HCT116 (cell line): ENCODE measurements around the gene LSAMP. TPM values are rescaled to one million over a fixed set of nuclear protein-coding genes. Genes with fewer than 3 reads are reported as not detected.

Source experiments
- ATAC-seq: fragments of 200-7000 bp; cut with Tn5 transposase; 2 replicates; pipeline ENCODE4 v1.9.1; 2020; ENCODE audit warnings: mild to moderate bottlenecking, moderate library complexity
- BruUV-seq: library from RNA; stranded (reverse); fragments of 400-500 nt; replicated peaks from 2 replicates; lab custom pipeline; 2021; lab: Mats Ljungman, UMichigan
- CTCF ChIA-PET: fragments of 300-600 bp; sonication (Branson Sonifier 250); formaldehyde crosslinking; loops from one replicate; lab custom pipeline; 2021; ENCODE audit warnings: antibody characterized with exemption; lab: Charles Lee
- POLR2A ChIA-PET: fragments of 300-600, 350-600 bp; sonication (Branson Sonifier 250); formaldehyde crosslinking; loops from one replicate; lab custom pipeline; 2021; ENCODE audit warnings: antibody characterized with exemption; lab: Charles Lee
- RAD21 ChIA-PET, 2 experiments: fragments of 300-600 bp; sonication (Branson Sonifier 250); formaldehyde crosslinking; loops; one replicate each; lab custom pipeline; 2023; ENCODE audit warnings: low total read pairs in 2 of 2; ENCODE audit not compliant: uncharacterized antibody in 2 of 2, unreplicated experiment in 2 of 2, low non-redundant PET in 1 of 2; lab: Charles Lee
- DNase-seq: peaks from one replicate; pipeline ENCODE4 v3.0.0-alpha.2; 2010; ENCODE audit warnings: low read depth, low spot score
- H2AFZ ChIP-seq: fragments of 200-600 bp; shearing (Covaris generic), sonication (generic); 2 replicates; pipeline ENCODE4 v1.6.1; 2017; ENCODE audit warnings: low read depth, mixed run types, mixed read lengths, antibody characterized with exemption, low read length; ENCODE audit not compliant: poor library complexity, severe bottlenecking
- H3K27ac ChIP-seq: 2 replicates; pipeline ENCODE4 v1.5.1; 2012; ENCODE audit warnings: low read depth, low read length
- H3K27me3 ChIP-seq: fragments of 200-600 bp; sonication (generic); 2 replicates; pipeline ENCODE4 v1.6.1; 2016; ENCODE audit warnings: mixed run types, low read length, mixed read lengths; ENCODE audit not compliant: insufficient read depth
- H3K36me3 ChIP-seq, 2 experiments: fragments of 200-500 bp in 1 of 2; fragments of 200-600 bp in 1 of 2; sonication (Bioruptor generic) in 1 of 2; sonication (generic) in 1 of 2; 2 replicates each; pipeline versions ENCODE4 v1.5.1 to v1.6.1; 2014 to 2016; ENCODE audit warnings: low read length in 2 of 2, inconsistent platforms in 1 of 2, mixed read lengths in 1 of 2, mixed run types in 1 of 2; ENCODE audit not compliant: insufficient read depth in 2 of 2, control insufficient read depth in 1 of 2
- H3K4me1 ChIP-seq, 2 experiments: fragments of 200-600 bp in 1 of 2; sonication (generic) in 1 of 2; 2 replicates each; pipeline versions ENCODE4 v1.5.1 to v1.6.1; 2012 to 2017; ENCODE audit warnings: low read length in 2 of 2, inconsistent platforms in 1 of 2, mild to moderate bottlenecking in 1 of 2, mixed read lengths in 1 of 2, mixed run types in 1 of 2, moderate library complexity in 1 of 2; ENCODE audit not compliant: insufficient read depth in 2 of 2, control insufficient read depth in 1 of 2
- H3K4me2 ChIP-seq: fragments of 200-600 bp; sonication (generic); 2 replicates; pipeline ENCODE4 v1.6.1; 2017; ENCODE audit warnings: mixed run types, low read length, mixed read lengths
- H3K4me3 ChIP-seq, 2 experiments: fragments of 200-600 bp in 1 of 2; sonication (generic) in 1 of 2; replicated peaks in 1 of 2; 2 replicates each; pipeline ENCODE4 v1.5.1; 2011 to 2016; ENCODE audit warnings: low read length in 2 of 2, control low read depth in 1 of 2, low read depth in 1 of 2, mild to moderate bottlenecking in 1 of 2, mixed read lengths in 1 of 2, mixed run types in 1 of 2
- H3K79me2 ChIP-seq: fragments of 200-600 bp; sonication (generic); 2 replicates; pipeline ENCODE4 v1.6.1; 2017; ENCODE audit warnings: mild to moderate bottlenecking, mixed run types, low read length, moderate library complexity, mixed read lengths; ENCODE audit not compliant: insufficient read depth
- H3K9ac ChIP-seq: fragments of 200-600 bp; sonication (generic); 2 replicates; pipeline ENCODE4 v1.6.1; 2016; ENCODE audit warnings: low read length, mixed read lengths
- H3K9me2 ChIP-seq: fragments of 200-600 bp; sonication (generic), shearing (Covaris generic); 2 replicates; pipeline ENCODE4 v1.6.1; 2017; ENCODE audit warnings: mixed run types, mild to moderate bottlenecking, moderate library complexity; ENCODE audit not compliant: insufficient read depth
- H3K9me3 ChIP-seq, 2 experiments: fragments of 200-500 bp in 1 of 2; fragments of 200-600 bp in 1 of 2; sonication (Bioruptor generic) in 1 of 2; sonication (generic) in 1 of 2; 2 replicates each; pipeline ENCODE4 v1.6.1; 2014 to 2017; ENCODE audit warnings: low read length in 2 of 2, mixed read lengths in 2 of 2, inconsistent platforms in 1 of 2, low read depth in 1 of 2, mild to moderate bottlenecking in 1 of 2, mixed run types in 1 of 2, moderate library complexity in 1 of 2; ENCODE audit not compliant: control insufficient read depth in 1 of 2, insufficient read depth in 1 of 2
- H4K20me1 ChIP-seq: fragments of 200-600 bp; sonication (generic), shearing (Covaris generic); 2 replicates; pipeline ENCODE4 v1.6.1; 2017; ENCODE audit warnings: mixed run types, mild to moderate bottlenecking, moderate library complexity; ENCODE audit not compliant: insufficient read depth
- CBX3 ChIP-seq: IDR thresholded peaks from 2 replicates; pipeline ENCODE4 v1.6.1; 2012; ENCODE audit warnings: low read depth
- CEBPB ChIP-seq: IDR thresholded peaks from 2 replicates; pipeline ENCODE4 v1.6.1; 2012; ENCODE audit warnings: low read depth
- EGR1 ChIP-seq: IDR thresholded peaks from 2 replicates; pipeline ENCODE4 v1.6.1; 2012; ENCODE audit warnings: low read depth
- EZH2 ChIP-seq: fragments of 200-600 bp; sonication (generic); IDR thresholded peaks from 2 replicates; pipeline ENCODE4 v1.6.1; 2017; ENCODE audit warnings: antibody characterized with exemption, mixed run types
- FOSL1 ChIP-seq: IDR thresholded peaks from 2 replicates; pipeline ENCODE4 v1.6.1; 2012; ENCODE audit warnings: low read depth
- JUND ChIP-seq: IDR thresholded peaks from 2 replicates; pipeline ENCODE4 v1.6.1; 2012
- POLR2A ChIP-seq: IDR thresholded peaks from 2 replicates; pipeline ENCODE4 v1.7.0; 2011; ENCODE audit warnings: borderline replicate concordance; ENCODE audit not compliant: insufficient read depth, insufficient read length; ENCODE audit errors: extremely low read depth
- RAD21 ChIP-seq: IDR thresholded peaks from 2 replicates; pipeline ENCODE4 v1.6.1; 2012; ENCODE audit warnings: low read depth, mild to moderate bottlenecking
- SP1 ChIP-seq: IDR thresholded peaks from 2 replicates; pipeline ENCODE4 v1.6.1; 2012; ENCODE audit warnings: low read depth
- SRF ChIP-seq: IDR thresholded peaks from 2 replicates; pipeline ENCODE4 v1.6.1; 2012; ENCODE audit warnings: low read depth
- TCF7L2 ChIP-seq: IDR thresholded peaks from 2 replicates; pipeline ENCODE4 v1.7.0; 2011; ENCODE audit warnings: borderline replicate concordance, inconsistent platforms; ENCODE audit not compliant: insufficient read depth, insufficient read length; ENCODE audit errors: extremely low read depth
- ZFX ChIP-seq: fragments of 450-650 bp; IDR thresholded peaks from 2 replicates; pipeline ENCODE4 v1.6.1; 2017
- intact Hi-C: fragments of 100-400 bp; cut with micrococcal nuclease; formaldehyde crosslinking; loops from 2 replicates; pipeline ENCODE4 v1.10.0; 2022
- total RNA-seq: library from RNA; stranded (reverse); gene quantifications from one replicate; pipeline ENCODE4 v1.2.1, GENCODE V29; 2021; ENCODE audit not compliant: unreplicated experiment
- TF ChIP-seq, protein P1 (sequence below): IDR thresholded peaks from 2 replicates; pipeline ENCODE4 v1.6.1; 2012

The LSAMP gene
- total RNA-seq, 1 experiment from 2014 or later: 0.25 TPM

DNA sequence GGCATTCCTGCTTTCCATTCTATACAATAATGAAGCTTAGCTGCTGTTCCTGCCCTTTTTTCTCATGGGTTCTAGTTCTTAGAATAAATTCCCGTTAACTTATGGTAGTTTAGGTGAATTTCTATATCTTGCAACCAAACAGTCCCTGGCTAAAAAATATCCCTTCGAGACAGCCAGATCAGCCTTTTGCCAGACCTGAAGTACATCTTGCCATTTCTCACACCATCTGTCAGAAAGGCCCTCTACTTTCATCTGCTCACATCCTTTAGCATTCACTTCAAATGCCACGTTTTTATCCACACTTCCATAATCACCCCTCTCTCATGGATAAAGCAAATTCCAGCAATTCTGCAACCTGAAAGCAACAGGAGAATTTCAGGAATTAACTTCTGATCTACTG is 676.6 kb downstream of the LSAMP start:
- no peak overlapping the region for H3K9ac ChIP-seq
- H3K9me3 ChIP-seq: no peaks in the 10 kb centered on the region
- DNase-seq (no peak), ATAC-seq (no peak)
- H3K79me2 ChIP-seq: no peaks in the 10 kb centered on the region
- CTCF ChIA-PET: interaction anchor here (1.2 kb wide), 1 partner anchor 16 kb away, joined by 4 read pairs; no protein-coding TSS in a partner anchor
- POLR2A ChIA-PET: no interaction called here
- no peaks in the 10 kb centered on the region for H4K20me1 ChIP-seq
- no peak overlapping the region for H3K4me3 ChIP-seq
- TF ChIP-seq, protein P1, sequence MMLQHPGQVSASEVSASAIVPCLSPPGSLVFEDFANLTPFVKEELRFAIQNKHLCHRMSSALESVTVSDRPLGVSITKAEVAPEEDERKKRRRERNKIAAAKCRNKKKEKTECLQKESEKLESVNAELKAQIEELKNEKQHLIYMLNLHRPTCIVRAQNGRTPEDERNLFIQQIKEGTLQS: no peak
- no peak for TF ChIP-seq POLR2A
- no peak for TF ChIP-seq CBX3
- TF ChIP-seq EZH2: no peak
- no peak for TF ChIP-seq EGR1
- no peak for TF ChIP-seq SP1
- no peak for TF ChIP-seq CEBPB
- no peak for TF ChIP-seq ZFX
- TF ChIP-seq SRF: no peak
- TF ChIP-seq JUND: no peak
- TF ChIP-seq RAD21: no peak
- TF ChIP-seq, all 23 proteins: peak for 0
- Histone ChIP-seq H3K27me3 (no peaks in the 10 kb centered on the region), H3K27ac (no peak overlapping the region), H3K36me3 (no peaks in the 10 kb centered on the region), H2AFZ (no peak overlapping the region), H3K9me2 (no peaks in the 10 kb centered on the region), H3K4me2 (no peak overlapping the region), H3K4me1 (peaks cover 2 to 14% of the 10 kb centered on the region in 2 experiments; a peak in 3 of 4 replicates)
- intact Hi-C loops: no loop called here
- RAD21 ChIA-PET: no interaction called here
- BruUV-seq: no TSS peak

DNA sequence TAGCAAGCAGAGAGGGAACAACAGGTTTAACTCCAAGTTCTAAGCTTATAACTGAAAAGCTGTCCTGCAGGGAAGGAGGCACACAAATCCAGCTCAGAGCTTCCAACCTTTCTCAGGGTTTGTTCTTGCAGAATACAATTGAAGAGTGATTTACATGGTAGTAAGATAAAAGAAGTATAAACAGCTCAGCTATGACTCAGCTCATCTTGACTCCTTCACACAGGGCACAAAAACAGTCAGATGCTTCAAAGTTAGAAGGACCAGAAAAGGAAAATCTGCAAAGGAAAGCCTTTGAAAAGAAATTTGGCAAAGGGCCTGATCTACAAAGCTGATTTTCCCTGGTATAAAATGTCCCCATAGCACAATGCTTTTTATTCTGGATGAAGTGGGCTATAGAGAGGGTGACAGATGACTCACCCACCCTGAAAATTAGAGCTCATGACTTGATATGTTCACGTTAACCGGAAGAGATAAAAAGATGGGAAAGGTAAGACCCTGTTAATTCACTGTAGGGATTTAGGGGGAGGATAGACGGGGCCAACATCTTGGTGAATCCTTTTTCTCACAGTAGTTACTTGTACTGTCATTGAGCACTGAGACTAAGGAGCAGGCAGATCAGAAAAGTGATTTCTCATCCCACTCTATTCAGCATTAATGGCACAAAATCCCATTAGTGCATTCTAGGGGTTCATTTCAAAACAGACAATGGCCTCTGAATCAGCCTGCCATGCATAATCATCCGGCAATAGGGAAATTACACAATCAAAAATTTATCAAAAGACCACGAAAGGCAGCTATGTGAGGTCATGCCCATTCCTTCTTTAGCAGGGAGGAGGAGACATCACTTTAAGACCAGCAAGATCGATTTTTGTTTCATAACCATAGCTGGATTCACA is 678.5 kb downstream of the LSAMP start:
- Histone ChIP-seq H4K20me1 (no peaks in the 10 kb centered on the region), H3K4me1 (peaks cover 2 to 14% of the 10 kb centered on the region in 2 experiments; a peak in 3 of 4 replicates), H3K36me3 (no peaks in the 10 kb centered on the region), H3K4me2 (0 out of 2 replicates have a peak overlapping the region, but pooled peaks have one; percentile 13), H3K79me2 (no peaks in the 10 kb centered on the region), H3K9me3 (no peaks in the 10 kb centered on the region), H2AFZ (no peak overlapping the region), H3K9me2 (no peaks in the 10 kb centered on the region), H3K27me3 (no peaks in the 10 kb centered on the region), H3K9ac (no peak overlapping the region), H3K27ac (no peak overlapping the region), H3K4me3 (no peak overlapping the region)
- ChIA-PET RAD21 (no interaction called here), POLR2A (interaction anchor here (1.4 kb wide), 1 partner anchor 17 kb away, joined by 4 read pairs; no protein-coding TSS in a partner anchor), CTCF (interaction anchor here (1.1 kb wide), 1 partner anchor 18 kb away, joined by 8 read pairs; no protein-coding TSS in a partner anchor)
- no peak for DNase-seq
- intact Hi-C loops: no loop called here
- peak; percentile 26; the same call in 1 of the 2 replicates for TF ChIP-seq FOSL1
- no peak for TF ChIP-seq TCF7L2
- no TSS peak for BruUV-seq
- peak; percentile 46 for ATAC-seq
